HG03045 (cell line): ENCODE results near the gene NPSR1.

Source experiments
- ATAC-seq: cut with Tn5 transposase; IDR thresholded peaks from one replicate; pipeline ENCODE4 v1.9.1; 2021; ENCODE audit warnings: mild to moderate bottlenecking, moderate library complexity; ENCODE audit not compliant: unreplicated experiment

The NPSR1 gene

GRCh38 chr7:34719636-34720035 is 61.6 kb downstream of the NPSR1 start:
- no peak for ATAC-seq

- no peak for ATAC-seq
These were observed 62.3 kb downstream of the NPSR1 start for GRCh38 chr7:34720289-34720688.

GRCh38 chr7:34723338-34723737 is 65.3 kb downstream of the NPSR1 start:
- no peak for ATAC-seq

GRCh38 chr7:34723866-34724490 is 66.0 kb downstream of the NPSR1 start:
- ATAC-seq = no peak

- no peak for ATAC-seq
These were observed 68.2 kb downstream of the NPSR1 start for GRCh38 chr7:34726221-34726620.

- ATAC-seq = no peak
These were observed 69.5 kb downstream of the NPSR1 start for GRCh38 chr7:34727464-34727995.

GRCh38 chr7:34728156-34728555 is 70.1 kb downstream of the NPSR1 start:
- ATAC-seq = no peak

- ATAC-seq = no peak
These were observed 76.8 kb downstream of the NPSR1 start for GRCh38 chr7:34734771-34735170.

GRCh38 chr7:34735526-34735925 is 77.5 kb downstream of the NPSR1 start:
- no peak for ATAC-seq

GRCh38 chr7:34739651-34740300 is 81.8 kb downstream of the NPSR1 start:
- ATAC-seq = no peak

GRCh38 chr7:34740840-34741239 is 82.8 kb downstream of the NPSR1 start:
- no peak for ATAC-seq

- ATAC-seq = no peak
These were observed 89.3 kb downstream of the NPSR1 start for GRCh38 chr7:34747176-34747781.

GRCh38 chr7:34747867-34748727 is 90.1 kb downstream of the NPSR1 start:
- ATAC-seq = no peak

GRCh38 chr7:34748728-34749089 is 90.7 kb downstream of the NPSR1 start:
- ATAC-seq = no peak

GRCh38 chr7:34749446-34749845 is 91.4 kb downstream of the NPSR1 start:
- ATAC-seq = no peak

GRCh38 chr7:34750209-34750608 is 92.2 kb downstream of the NPSR1 start:
- ATAC-seq = no peak

- ATAC-seq = no peak
These were observed 92.6 kb downstream of the NPSR1 start for GRCh38 chr7:34750636-34751035.

- ATAC-seq = no peak
These were observed 94.0 kb downstream of the NPSR1 start for GRCh38 chr7:34751725-34752643.

- no peak for ATAC-seq
These were observed 94.9 kb downstream of the NPSR1 start for GRCh38 chr7:34752929-34753328.

- ATAC-seq = no peak
These were observed 97.0 kb downstream of the NPSR1 start for GRCh38 chr7:34755008-34755407.
